Left renal cortex interstitium (tissue), 4 donors: ENCODE results near the gene FCRLA. TPM values are rescaled to one million over a fixed set of nuclear protein-coding genes. Genes with fewer than 3 reads are reported as not detected.
"Not testable (repeated sequence)": the region's sequence is repeated elsewhere in the genome, so short reads cannot be mapped to it uniquely, and the experiment has no call there.

Source experiments
- DNase-seq, 4 donors: peaks; one replicate each; pipeline ENCODE4 v3.0.0-alpha.2; 2013; ENCODE audit warnings: low read depth in 4 of 4, low spot score in 2 of 4, missing footprints in 1 of 4
- polyA plus RNA-seq, 4 donors: library from polyadenylated mRNA; unstranded; fragments of 120-200 nt; gene quantifications; one replicate each; pipeline ENCODE4 v1.2.1, GENCODE V29; 2013; ENCODE audit not compliant: insufficient read length in 4 of 4

The FCRLA gene, protein sequence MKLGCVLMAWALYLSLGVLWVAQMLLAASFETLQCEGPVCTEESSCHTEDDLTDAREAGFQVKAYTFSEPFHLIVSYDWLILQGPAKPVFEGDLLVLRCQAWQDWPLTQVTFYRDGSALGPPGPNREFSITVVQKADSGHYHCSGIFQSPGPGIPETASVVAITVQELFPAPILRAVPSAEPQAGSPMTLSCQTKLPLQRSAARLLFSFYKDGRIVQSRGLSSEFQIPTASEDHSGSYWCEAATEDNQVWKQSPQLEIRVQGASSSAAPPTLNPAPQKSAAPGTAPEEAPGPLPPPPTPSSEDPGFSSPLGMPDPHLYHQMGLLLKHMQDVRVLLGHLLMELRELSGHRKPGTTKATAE
- polyA plus RNA-seq = under 1 TPM; 0.12 to 0.41 (median 0.18) TPM

DNA sequence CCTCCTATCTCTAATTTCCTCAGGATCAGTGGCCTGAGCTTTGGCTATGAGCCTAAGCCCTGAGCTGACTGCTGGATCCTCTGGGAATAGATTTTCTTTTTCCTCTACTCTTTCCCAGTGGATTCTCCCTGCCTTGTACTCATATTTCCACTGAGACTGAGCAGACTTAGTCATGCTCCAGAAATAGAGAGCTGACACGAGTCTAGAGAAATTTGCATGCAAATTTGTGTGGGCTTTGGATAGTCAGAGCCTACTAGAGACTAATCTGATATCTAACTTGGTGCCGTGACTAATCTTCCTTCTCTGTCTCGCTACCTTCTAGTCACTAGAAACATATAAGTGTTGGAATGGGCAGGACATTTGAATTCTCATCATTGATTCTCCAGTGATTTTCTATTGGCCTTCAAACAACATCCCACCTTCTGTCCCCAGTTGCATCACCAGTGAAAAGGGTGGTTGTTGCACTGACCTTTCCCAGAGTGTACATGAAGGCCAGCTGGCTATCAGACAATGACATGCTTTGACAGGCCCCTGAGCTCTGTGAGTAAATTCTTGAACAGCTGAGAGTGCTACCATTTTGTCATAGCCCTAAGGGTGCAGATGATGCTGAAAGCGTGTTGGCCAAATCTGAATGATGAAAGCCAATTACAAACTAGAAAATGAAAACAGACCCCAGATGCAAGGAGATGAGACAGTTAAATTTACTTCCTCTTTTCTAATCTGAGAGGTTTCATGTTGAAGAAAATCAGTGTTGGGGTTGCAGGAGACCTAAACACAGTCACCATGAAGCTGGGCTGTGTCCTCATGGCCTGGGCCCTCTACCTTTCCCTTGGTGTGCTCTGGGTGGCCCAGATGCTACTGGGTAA, at the start of gene FCRLA:
TSS of gene FCRLA (plus strand) at position 748 of the 866 bp plus-strand sequence. CDS start at position 784, 36 bp downstream.
- DNase-seq = no peak

DNA sequence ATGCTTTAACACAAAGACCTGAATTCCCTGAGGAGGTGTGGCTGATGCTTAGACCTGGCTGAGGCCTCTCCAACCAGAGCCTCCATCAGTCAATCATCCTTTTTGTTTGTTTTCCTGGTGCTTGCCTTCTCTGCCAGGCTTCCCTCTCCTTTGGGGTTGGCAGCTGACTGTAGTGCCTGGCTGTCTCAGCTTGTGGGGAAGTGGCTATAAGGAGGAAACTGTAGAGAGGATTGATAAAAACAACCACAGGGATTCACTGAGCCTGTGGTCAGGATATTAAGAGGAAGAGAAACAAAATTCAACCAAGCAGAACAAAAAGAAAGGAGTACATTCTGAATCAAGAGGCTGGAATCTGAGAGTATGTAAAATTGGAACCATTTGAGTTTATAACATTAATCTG, 48.5 kb upstream of the FCRLA start:
- not testable (repeated sequence) for DNase-seq

DNA sequence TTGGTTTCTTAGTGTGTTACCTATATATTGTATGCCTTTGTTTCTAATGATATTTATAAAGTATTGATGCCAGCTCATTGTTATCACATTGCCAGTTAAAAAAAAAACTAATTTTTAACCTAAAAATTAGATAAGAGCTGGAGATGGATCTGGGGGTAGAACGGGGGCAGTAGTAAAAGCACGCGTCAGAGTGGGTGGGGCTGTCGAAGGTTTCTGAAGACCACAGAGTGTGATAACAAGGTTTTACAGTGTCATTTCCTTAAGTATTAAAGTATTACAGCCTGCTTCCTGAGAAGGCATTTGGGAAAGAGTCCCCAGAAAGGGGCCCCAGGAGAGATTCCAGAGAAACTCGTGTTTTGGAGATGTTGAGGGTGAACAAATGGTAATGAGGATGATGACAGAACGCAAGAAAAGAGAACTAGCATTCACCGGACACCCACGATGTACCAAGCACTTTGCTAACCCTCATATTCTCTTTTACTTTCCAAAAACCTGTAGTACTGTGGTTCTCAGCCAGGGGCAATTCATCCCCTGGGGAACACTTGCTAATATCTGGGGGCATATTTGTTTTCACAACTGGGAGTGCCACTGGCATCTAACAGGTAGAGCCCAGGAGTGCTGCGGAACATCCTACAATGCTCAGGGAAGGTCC, 45.2 kb upstream of the FCRLA start:
- DNase-seq = not testable (repeated sequence)

DNA sequence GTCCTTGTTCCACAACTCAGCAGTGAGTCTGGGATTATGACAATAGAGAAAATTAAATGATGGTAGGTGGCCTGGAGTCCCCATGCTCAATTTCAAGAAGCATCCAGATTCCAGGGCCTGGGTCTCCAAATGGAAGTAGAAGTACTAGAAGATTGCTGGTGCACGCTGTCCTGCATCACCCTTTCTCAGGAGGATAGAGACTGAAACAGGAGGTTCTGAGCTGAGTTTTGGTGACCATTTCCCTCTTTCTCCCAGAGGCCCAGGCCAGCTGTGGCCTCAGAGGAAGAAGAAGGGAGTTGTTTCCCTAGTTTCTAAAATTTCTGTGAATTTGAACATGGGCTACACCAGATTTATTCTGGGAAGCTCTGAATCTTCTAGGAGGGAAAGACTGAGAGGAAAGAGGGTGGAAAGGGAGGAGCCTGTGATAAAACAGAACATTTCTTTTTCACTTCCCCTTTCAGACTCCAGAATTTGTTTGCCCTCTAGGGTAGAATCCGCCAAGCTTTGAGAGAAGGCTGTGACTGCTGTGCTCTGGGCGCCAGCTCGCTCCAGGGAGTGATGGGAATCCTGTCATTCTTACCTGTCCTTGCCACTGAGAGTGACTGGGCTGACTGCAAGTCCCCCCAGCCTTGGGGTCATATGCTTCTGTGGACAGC, 44.2 kb upstream of the FCRLA start, which contains the start of gene FCGR2B:
TSS of gene FCGR2B (plus strand) at position 460 of the 656 bp plus-strand sequence. CDS start at position 559, 99 bp downstream.
- DNase-seq = not testable (repeated sequence)

DNA sequence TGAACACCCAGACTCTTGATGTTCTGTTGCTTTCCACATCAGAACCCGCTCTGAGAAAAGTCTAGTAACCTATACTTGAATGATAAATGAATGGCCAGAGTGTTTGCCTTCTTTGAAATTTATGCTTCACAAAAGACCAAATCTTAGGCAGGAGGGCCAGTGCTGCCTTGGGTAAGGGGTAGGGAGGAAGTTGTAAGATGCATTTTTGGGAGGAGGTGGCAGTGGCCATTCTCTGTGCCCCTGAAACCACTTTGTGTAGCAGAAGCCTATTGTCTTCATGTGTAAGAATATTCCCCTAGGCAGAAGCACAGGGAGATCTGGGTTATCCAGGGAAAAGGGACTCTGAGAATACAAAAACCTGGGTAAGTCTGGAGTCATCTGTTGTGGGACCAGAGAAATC, 43.5 kb upstream of the FCRLA start:
- DNase-seq = not testable (repeated sequence)

DNA sequence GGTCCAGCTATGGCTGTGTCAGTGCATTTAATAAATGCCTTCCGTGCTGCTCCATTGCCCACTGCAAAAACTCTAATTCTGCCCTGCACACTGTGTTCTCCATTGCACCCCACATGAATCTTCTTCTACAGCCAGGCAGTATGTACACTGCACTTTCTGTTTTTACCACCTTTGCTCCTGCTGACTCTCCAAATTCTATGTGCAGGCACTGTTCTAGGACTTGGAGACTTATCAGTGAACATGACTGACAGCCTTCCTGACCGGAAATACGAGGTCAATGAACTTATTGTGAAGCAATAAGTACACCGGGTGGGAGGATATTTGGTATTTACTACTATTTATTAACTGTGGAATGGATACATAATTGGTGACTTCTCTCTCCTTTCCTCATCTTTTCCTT, 42.3 kb upstream of the FCRLA start:
- DNase-seq = not testable (repeated sequence)

DNA sequence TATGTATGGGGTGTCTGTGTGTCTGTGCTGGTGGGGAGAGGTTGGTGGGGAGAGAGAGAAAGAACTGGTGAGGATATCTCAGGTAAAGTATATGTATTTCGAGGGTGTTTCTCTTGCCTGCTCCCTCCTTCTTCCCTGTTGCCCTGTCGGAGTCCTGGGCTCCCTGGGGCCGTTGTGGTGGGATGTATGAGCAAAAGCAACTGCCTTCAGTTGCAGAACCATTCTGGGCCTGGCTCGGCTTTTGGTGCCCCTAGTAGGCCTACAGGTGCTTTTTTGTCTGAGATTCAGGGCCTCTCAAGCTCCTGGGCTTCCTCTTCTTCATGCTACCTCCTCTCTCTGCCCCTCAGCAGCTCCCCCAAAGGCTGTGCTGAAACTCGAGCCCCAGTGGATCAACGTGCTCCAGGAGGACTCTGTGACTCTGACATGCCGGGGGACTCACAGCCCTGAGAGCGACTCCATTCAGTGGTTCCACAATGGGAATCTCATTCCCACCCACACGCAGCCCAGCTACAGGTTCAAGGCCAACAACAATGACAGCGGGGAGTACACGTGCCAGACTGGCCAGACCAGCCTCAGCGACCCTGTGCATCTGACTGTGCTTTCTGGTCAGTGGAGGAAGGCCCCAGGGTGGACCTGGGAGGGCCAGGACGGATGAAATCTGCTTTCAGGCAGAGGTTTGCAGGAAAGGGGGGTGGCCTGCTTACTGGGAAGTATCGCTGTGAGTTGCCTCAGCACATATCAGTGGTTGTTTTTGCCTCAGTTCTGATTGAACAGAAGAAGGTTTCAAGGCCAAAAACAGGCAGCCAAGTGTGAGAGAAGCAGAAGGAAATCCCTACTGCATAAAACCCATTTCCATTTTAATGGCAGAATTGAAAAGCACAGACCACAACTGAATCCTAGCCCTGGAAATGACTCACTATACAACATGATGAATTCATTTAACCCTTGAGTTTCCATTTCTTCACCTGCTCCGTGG, 35.7 kb upstream of the FCRLA start:
- not testable (repeated sequence) for DNase-seq

DNA sequence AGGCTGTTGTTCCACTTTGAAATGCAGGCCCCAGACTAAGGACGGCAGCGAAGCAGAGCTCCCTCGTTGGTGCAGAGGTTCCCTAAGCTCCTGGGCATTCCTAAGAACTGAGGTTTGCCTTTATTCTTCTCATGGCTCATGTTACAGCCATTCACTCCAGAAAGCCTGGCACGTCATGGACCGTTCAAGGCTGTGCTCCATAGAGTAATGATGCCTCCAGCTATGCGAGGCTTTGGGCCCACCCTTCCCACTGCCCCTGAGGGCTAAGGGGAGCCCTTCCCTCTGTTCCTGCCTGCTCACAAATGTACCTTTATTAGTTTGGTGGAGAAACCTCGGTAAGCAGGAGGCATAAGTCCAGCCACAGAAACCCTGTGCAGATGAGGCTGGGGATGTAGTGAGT, 33.6 kb upstream of the FCRLA start:
- not testable (repeated sequence) for DNase-seq

DNA sequence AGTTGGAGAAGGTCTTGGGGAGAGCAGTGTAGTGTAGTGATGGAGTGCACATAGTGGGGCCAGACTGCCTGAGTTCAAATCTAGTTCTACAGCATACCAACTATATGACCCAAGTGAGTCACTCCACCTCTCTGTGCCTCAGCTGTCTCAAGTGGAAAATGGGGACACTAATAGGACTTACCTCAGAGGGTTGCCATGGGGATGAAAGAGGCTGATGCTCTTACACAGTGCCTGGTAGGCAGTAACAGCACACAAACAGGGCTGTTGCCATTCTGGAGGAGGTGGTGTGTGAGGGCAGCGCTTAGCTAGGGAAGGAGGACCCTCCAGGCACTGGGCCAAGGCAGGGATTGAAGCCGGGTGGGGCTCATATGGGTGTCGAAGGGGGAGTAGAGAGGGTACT, 32.6 kb upstream of the FCRLA start:
- not testable (repeated sequence) for DNase-seq

DNA sequence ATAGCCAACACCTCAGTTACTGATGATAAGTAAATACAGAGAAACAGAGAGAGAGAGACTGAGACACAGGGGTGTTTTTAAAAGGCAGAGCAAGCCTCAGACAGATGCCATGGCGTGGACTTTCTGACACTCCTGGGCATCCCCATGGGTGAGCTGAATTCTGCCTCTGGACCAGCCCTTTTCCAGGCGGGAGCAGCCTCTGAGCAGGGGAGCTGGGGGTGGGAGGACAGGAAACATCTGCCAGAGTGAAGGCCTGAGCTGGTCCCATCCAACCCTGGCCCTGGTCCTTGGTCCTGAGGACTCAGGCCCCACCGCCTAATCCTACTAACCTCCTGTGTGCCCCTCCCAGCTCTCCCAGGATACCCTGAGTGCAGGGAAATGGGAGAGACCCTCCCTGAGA, 32.1 kb upstream of the FCRLA start:
- not testable (repeated sequence) for DNase-seq

DNA sequence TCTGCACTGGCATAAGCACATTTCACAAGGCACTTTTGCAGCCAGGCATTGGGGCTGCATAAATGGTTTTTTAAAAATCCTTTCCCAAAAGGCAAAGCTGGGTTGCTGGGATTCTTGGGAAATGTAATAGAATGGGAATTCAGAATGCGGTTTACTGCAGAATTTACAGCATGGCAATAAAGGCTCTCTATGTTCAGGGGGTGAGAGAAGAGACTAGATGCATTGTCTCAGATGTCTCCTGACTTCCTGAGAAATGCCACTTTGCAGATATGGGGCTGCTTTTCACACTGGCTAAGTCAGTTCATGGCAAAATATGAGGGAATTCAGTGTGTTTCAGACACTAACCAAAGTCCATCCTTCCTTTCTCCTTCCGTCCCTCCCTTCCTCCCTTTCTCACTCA, 30.6 kb upstream of the FCRLA start:
- no peak for DNase-seq

DNA sequence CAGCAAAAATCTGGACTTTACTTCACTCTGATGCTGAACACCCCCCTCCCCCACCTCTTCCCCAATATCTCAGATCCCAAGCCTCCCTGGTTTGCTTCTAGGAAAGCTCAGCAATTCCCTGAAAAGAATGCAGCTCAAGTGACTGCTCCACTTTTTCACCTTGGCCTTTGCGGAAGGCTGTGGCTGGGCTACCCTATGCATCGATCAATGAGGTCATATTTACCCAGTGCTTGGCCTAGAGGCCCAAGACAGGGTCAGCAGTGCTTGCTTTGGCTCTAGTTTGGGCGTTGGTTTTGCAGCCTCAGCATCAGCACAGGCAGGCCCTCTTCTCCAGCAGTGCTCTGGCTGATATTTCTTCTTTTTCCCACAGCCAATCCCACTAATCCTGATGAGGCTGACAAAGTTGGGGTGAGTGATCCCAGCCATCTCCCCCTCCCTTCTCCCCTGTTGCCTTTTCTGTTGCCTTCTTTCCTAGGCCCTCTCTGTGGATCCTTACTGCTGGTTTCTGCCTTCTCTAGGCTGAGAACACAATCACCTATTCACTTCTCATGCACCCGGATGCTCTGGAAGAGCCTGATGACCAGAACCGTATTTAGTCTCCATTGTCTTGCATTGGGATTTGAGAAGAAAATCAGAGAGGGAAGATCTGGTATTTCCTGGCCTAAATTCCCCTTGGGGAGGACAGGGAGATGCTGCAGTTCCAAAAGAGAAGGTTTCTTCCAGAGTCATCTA, 29.9 kb upstream of the FCRLA start:
- DNase-seq = no peak

DNA sequence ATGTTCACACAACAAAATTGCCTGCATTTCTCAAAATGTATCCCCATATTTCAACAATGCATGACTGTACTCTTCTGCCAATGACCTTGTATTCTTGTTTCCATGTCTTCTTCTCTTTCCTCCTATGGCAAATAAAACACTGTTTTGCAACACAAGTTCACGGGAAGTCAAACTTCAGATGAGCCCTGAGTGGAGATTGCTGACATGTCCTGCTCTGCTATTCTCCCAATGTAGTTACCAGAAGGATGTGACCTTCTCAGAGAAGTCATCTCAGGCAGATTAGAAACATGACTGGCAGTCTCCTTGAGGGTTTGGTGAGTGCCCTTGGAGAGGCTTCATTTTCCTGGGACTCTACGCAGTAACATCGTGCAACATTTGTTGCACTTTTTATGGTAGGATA, 28.5 kb upstream of the FCRLA start:
- no peak for DNase-seq

DNA sequence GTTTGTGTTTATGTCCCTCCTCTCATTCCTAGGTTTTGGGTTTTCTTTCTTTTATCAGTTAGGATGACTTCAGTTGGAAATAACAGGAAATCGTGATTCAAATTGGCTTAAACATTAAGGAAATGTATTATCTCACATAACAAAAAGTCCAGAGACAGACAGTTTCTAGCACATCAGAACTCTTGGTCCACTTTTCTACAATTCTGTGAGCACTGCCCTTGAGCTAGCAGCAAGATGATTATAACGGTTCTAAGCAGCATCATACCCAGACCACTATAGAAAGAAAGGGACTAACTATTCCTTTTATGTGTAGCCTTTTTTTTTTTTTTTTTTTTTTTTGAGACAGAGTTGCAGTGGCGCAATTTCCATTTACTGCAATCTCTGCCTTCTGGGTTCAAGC, 25.1 kb upstream of the FCRLA start:
- no peak for DNase-seq

DNA sequence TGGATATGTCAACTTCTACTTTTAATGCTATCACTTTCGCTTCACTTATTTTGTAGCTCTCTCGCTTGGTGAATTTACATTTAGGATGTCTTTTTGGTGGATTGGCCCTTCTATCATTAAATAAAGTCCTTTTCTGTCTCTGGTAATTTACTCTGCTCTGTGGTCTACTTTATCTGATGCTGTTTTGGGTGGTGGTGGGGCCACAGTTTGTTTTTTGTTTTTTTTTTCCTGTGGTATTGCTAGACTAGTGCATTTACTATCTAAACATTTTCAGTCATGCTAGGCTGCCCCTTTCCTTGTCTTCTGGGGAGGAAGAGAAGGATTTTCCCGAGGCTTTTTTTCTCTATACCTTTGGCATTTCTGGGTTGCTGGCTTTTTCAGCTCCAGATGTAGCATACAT, 18.1 kb upstream of the FCRLA start:
- no peak for DNase-seq

DNA sequence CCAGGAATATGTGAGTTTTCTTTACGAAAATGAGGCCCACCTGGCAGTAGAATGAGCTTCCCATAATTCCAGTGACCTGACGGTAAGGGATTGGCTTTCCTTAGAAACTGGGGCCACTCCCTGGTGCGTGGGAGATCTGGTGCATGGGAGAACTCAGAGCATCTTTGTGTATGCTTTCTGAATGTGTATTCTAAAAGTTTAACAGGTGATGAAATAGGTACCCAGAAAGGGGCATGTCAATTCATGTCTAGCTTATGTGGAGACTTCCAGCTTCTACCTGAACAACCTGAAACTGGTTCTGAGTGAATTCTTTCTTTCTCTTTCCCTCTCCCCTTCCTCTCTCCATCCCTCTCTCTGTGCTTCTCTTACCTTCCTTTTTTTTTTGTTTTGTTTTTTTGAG, 15.2 kb upstream of the FCRLA start:
- no peak for DNase-seq

DNA sequence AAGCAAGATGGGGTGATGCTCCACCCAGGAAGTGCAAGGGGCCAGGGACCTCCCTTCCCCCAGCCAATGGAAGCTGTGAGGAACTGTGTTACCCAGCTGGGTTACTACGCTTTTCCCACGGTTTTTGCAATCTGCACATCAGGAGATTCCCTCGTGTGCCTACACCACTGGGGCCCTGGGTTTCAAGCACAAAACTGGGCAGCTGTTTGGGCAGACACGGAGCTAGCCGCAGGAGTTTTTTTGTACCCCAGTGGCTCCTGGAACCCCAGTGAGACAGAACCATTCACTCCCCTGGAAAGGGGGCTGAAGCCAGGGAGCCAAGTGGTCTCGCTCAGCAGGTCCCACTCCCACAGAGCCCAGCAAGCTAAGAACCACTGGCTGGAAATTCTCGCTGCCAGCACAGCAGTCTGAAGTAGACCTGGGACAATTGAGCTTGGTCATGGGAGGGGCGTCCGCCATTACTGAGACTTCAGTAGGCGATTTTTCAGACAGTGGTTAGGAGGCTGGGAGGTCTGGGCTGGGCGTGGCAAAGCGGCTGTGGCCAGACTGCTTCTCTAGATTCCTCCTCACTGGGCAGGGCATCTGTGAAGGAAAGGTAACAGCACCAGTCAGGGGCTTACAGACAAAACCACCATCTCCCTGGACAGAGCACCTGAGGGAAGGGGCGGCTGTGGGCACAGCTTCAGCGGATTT, 13.9 kb upstream of the FCRLA start:
- not testable (repeated sequence) for DNase-seq

DNA sequence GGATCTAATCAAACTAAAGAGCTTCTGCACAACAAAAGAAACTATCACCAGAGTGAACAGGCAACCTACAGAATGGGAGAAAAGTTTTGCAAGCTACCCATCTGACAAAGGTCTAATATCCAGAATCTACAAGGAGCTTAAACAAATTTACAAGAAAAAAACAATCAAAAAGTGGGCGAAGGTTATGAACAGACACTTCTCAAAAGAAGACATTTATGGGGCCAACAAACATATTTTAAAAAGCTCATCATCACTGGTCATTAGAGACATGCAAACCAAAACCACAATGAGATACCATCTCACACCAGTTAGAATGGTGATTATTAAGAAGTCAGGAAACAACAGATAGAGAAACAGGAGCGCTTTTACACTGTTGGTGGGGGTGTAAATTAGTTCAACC, 8.7 kb upstream of the FCRLA start:
- not testable (repeated sequence) for DNase-seq
